IMR-90 (cell line): Measurements from ENCODE around the gene SKAP1. TPM values are rescaled to one million over a fixed set of nuclear protein-coding genes. Genes with fewer than 3 reads are reported as not detected.
A peak's percentile ranks its signal among the peaks of the same experiment; 100 is the strongest.

Source experiments
- ATAC-seq: fragments of 200-7000 bp; cut with Tn5 transposase; 2 replicates; pipeline ENCODE4 v1.9.1; 2020; ENCODE audit warnings: low read depth, mild to moderate bottlenecking, moderate library complexity
- BruUV-seq: library from RNA; stranded (reverse); fragments of 400-500 nt; replicated peaks from 2 replicates; lab custom pipeline; 2021; lab: Mats Ljungman, UMichigan
- CTCF ChIA-PET: fragments of 300-600 bp; formaldehyde crosslinking; extraction: SDS; loops from one replicate; lab custom pipeline; 2021; ENCODE audit warnings: antibody characterized with exemption; lab: Yijun Ruan, JAX
- POLR2A ChIA-PET: fragments of 300-600 bp; sonication (Branson Sonifier 250); formaldehyde crosslinking; loops from one replicate; lab custom pipeline; 2022; ENCODE audit warnings: antibody characterized with exemption; ENCODE audit not compliant: unreplicated experiment; lab: Charles Lee
- DNase-seq: peaks from one replicate; pipeline ENCODE4 v3.0.0; 2013
- H2AFZ ChIP-seq: replicated peaks from 2 replicates; pipeline ENCODE3; 2013; ENCODE audit warnings: low read length, mild to moderate bottlenecking; ENCODE audit not compliant: poor library complexity
- H2AK5ac ChIP-seq: 2 replicates; pipeline ENCODE4 v1.6.1; 2013; ENCODE audit warnings: low read depth, low read length, inconsistent platforms
- H2AK9ac ChIP-seq: replicated peaks from 2 replicates; pipeline ENCODE3; 2013; ENCODE audit warnings: mild to moderate bottlenecking, low read depth, low read length, moderate library complexity; ENCODE audit not compliant: poor library complexity
- H2BK120ac ChIP-seq: 2 replicates; pipeline ENCODE4 v1.6.1; 2013; ENCODE audit warnings: low read depth, low read length, inconsistent platforms
- H2BK15ac ChIP-seq: 3 replicates; pipeline ENCODE4 v1.6.1; 2013; ENCODE audit warnings: low read depth, low read length, inconsistent platforms
- H2BK20ac ChIP-seq: 2 replicates; pipeline ENCODE4 v1.6.1; 2013; ENCODE audit warnings: low read depth, mild to moderate bottlenecking, inconsistent platforms, low read length, moderate library complexity
- H2BK5ac ChIP-seq: 2 replicates; pipeline ENCODE4 v1.6.1; 2013; ENCODE audit warnings: mild to moderate bottlenecking, low read depth, low read length, inconsistent platforms; ENCODE audit not compliant: poor library complexity, severe bottlenecking
- H3K14ac ChIP-seq: replicated peaks from 2 replicates; pipeline ENCODE4 v1.6.1; 2013; ENCODE audit warnings: low read depth, low read length, inconsistent platforms
- H3K18ac ChIP-seq: 2 replicates; pipeline ENCODE4 v1.6.1; 2013; ENCODE audit warnings: low read depth, low read length, control low read depth
- H3K23ac ChIP-seq: 2 replicates; pipeline ENCODE4 v1.6.1; 2013; ENCODE audit warnings: low read depth, low read length, inconsistent platforms
- H3K27ac ChIP-seq: 2 replicates; pipeline ENCODE4 v1.5.1; 2013; ENCODE audit warnings: mild to moderate bottlenecking, control low read depth, low read length; ENCODE audit not compliant: insufficient read depth
- H3K27me3 ChIP-seq: 2 replicates; pipeline ENCODE4 v1.6.1; 2013; ENCODE audit warnings: low read length; ENCODE audit not compliant: control insufficient read depth, insufficient read depth
- H3K36me3 ChIP-seq: 2 replicates; pipeline ENCODE4 v1.6.1; 2013; ENCODE audit warnings: low read length, mixed read lengths; ENCODE audit not compliant: control insufficient read depth, insufficient read depth
- H3K4ac ChIP-seq: 2 replicates; pipeline ENCODE4 v1.6.1; 2013; ENCODE audit warnings: low read depth, low read length, inconsistent platforms
- H3K4me1 ChIP-seq: 2 replicates; pipeline ENCODE4 v1.6.1; 2013; ENCODE audit warnings: low read length, mixed read lengths; ENCODE audit not compliant: control insufficient read depth, insufficient read depth
- H3K4me2 ChIP-seq: 2 replicates; pipeline ENCODE4 v1.6.1; 2013; ENCODE audit warnings: low read depth, mild to moderate bottlenecking, control low read depth, low read length, moderate library complexity
- H3K4me3 ChIP-seq: 2 replicates; pipeline ENCODE4 v1.5.1; 2013; ENCODE audit warnings: low read depth, mild to moderate bottlenecking, control low read depth, low read length, moderate library complexity; ENCODE audit not compliant: insufficient read depth
- H3K56ac ChIP-seq: 2 replicates; pipeline ENCODE4 v1.6.1; 2013; ENCODE audit warnings: low read length, inconsistent platforms; ENCODE audit not compliant: insufficient read depth; ENCODE audit errors: extremely low read depth
- H3K79me1 ChIP-seq, 2 experiments: 2 replicates each; pipeline ENCODE4 v1.6.1; 2013; ENCODE audit warnings: low read length in 2 of 2, inconsistent platforms in 1 of 2, low read depth in 1 of 2
- H3K9ac ChIP-seq: 2 replicates; pipeline ENCODE4 v1.6.1; 2013; ENCODE audit warnings: low read depth, low read length, control low read depth
- H3K9me1 ChIP-seq: 2 replicates; pipeline ENCODE4 v1.6.1; 2013; ENCODE audit warnings: low read length, inconsistent platforms; ENCODE audit not compliant: insufficient read depth
- H3K9me3 ChIP-seq: 2 replicates; pipeline ENCODE4 v1.6.1; 2013; ENCODE audit warnings: low read length; ENCODE audit not compliant: control insufficient read depth, insufficient read depth
- H4K20me1 ChIP-seq: 2 replicates; pipeline ENCODE4 v1.6.1; 2013; ENCODE audit warnings: low read length, inconsistent platforms; ENCODE audit not compliant: insufficient read depth
- H4K5ac ChIP-seq: 2 replicates; pipeline ENCODE4 v1.6.1; 2013; ENCODE audit warnings: mild to moderate bottlenecking, low read depth, low read length, control low read depth
- H4K8ac ChIP-seq, 2 experiments: 2 replicates each; pipeline ENCODE4 v1.6.1; 2013; ENCODE audit warnings: low read depth in 2 of 2, low read length in 2 of 2, control low read depth in 1 of 2, inconsistent platforms in 1 of 2
- H4K91ac ChIP-seq: 2 replicates; pipeline ENCODE4 v1.6.1; 2013; ENCODE audit warnings: low read depth, low read length, inconsistent platforms; ENCODE audit not compliant: insufficient read depth
- FOS ChIP-seq: fragments of 150-350 bp; IDR thresholded peaks from 2 replicates; pipeline ENCODE4 v1.6.1; 2016; ENCODE audit warnings: low read depth, low read length
- MXI1 ChIP-seq: IDR thresholded peaks from 2 replicates; pipeline ENCODE4 v1.6.1; 2012; ENCODE audit warnings: low read depth, mild to moderate bottlenecking, low read length, moderate library complexity, borderline replicate concordance
- RCOR1 ChIP-seq: IDR thresholded peaks from 2 replicates; pipeline ENCODE4 v1.6.1; 2012; ENCODE audit warnings: mild to moderate bottlenecking, low read length, improper control_type of control experiment; ENCODE audit not compliant: insufficient replicate concordance
- SMC3 ChIP-seq: fragments of 150-350 bp; IDR thresholded peaks from 2 replicates; pipeline ENCODE4 v1.6.1; 2016; ENCODE audit warnings: low read depth, mild to moderate bottlenecking, antibody characterized with exemption, low read length, moderate library complexity
- WGBS, 2 experiments: methylation state at CpG; one replicate each; pipeline versions ENCODE4 v1.1.5 to v1.1.7; 2013; ENCODE audit warnings: missing lambda C conversion rate in 2 of 2; ENCODE audit not compliant: insufficient read length in 1 of 2; ENCODE audit errors: extremely low coverage in 2 of 2; 5-methylcytosine and 5-hydroxymethylcytosine counted together
- dilution Hi-C: fragments of 300-500 bp; cut with HindIII; formaldehyde crosslinking; loops from one replicate; pipeline ENCODE4 v1.14.3; 2018; ENCODE audit warnings: low sequenced_read_pairs; ENCODE audit not compliant: unreplicated experiment
- in situ Hi-C: fragments of 300-500 bp; cut with MboI; formaldehyde crosslinking; loops from 3 replicates; pipeline ENCODE4 v1.14.3; 2019; ENCODE audit warnings: low sequenced_read_pairs, inconsistent platforms, mixed read lengths
- intact Hi-C: fragments of 100-400 bp; cut with micrococcal nuclease; formaldehyde crosslinking; loops from 2 replicates; pipeline ENCODE4 v1.10.0; 2022
- polyA plus RNA-seq, 3 experiments: library from polyadenylated mRNA; depleted of rRNA; stranded (reverse); fragments of >200 nt; gene quantifications; 2 replicates each; pipeline ENCODE4 v1.2.3, GENCODE V29; 2012; ENCODE audit warnings: low replicate concordance in 1 of 3
- total RNA-seq: library from RNA; depleted of rRNA; stranded (reverse); fragments of >200 nt; gene quantifications from 2 replicates; pipeline ENCODE4 v1.2.3, GENCODE V29; 2012
- TF ChIP-seq, protein P1 (sequence below): fragments of 150-350 bp; IDR thresholded peaks from 2 replicates; pipeline ENCODE4 v1.6.1; 2017; ENCODE audit warnings: mild to moderate bottlenecking, antibody characterized with exemption, low read length, low read depth

SKAP1 gene
- total and polyA plus RNA-seq, 2 of the 4 experiments (the other 2 are of a cell fraction) = not detected

GRCh38 chr17:48101012-48101720 lies 328.8 kb downstream of the SKAP1 start, which contains the start of gene CBX1:
TSS of gene CBX1 (minus strand) at chr17:48101478. CDS start at chr17:48077004, 24,474 bp downstream.
- Histone ChIP-seq H3K4ac (peak within 1 kb of the TSS; percentile 89), H3K9ac (peak within 1 kb of the TSS; percentile 78), H2BK5ac (peak within 1 kb of the TSS; percentile 83), H4K91ac (peak within 1 kb of the TSS; percentile 80), H3K18ac (peak within 1 kb of the TSS; percentile 53; the same call in 1 of the 2 replicates), H3K4me1 (peaks cover 2% of the 10 kb centered on the region; the same call in 1 of the 2 replicates), H3K14ac (peak within 1 kb of the TSS; percentile 94), H3K9me1 (no peaks in the 10 kb centered on the region), H3K27ac (peak within 1 kb of the TSS; percentile 88), H3K79me1 (peaks cover 0 to 21% of the 10 kb centered on the region in 2 experiments; a peak in 2 of 4 replicates), H2BK20ac (no peak within 1 kb of the TSS), H2AK5ac (peak within 1 kb of the TSS; percentile 79), H3K56ac (peak within 1 kb of the TSS; percentile 82), H3K23ac (peak within 1 kb of the TSS; percentile 86), H3K36me3 (peaks cover 1% of the 10 kb centered on the region; the same call in 1 of the 2 replicates), H4K5ac (peak within 1 kb of the TSS; percentile 69), H3K27me3 (no peaks in the 10 kb centered on the region), H2AK9ac (peak within 1 kb of the TSS; percentile 92), H3K9me3 (no peaks in the 10 kb centered on the region), H2AFZ (peak within 1 kb of the TSS; percentile 95), H2BK15ac (peak within 1 kb of the TSS; percentile 14; the same call in 1 of the 3 replicates), H2BK120ac (peak within 1 kb of the TSS; percentile 47), H3K4me2 (peak within 1 kb of the TSS; percentile 65), H4K20me1 (peaks cover 33% of the 10 kb centered on the region), H4K8ac (peak within 1 kb of the TSS; percentile 76 to 90), H3K4me3 (peak within 1 kb of the TSS; percentile 90)
- dilution Hi-C loops = no loop called here
- POLR2A ChIA-PET = interaction anchor here (0.6 kb wide), 1 partner anchor 71 kb away, joined by 5 read pairs; no protein-coding TSS in a partner anchor
- in situ Hi-C loops = no loop called here
- CTCF ChIA-PET = interaction anchor here (1.0 kb wide), 1 partner anchor 154 kb away, joined by 3 read pairs; no protein-coding TSS in a partner anchor
- DNase-seq (peak; percentile 94), ATAC-seq (peak; percentile 96)
- TF ChIP-seq SMC3 = no peak
- no peak for TF ChIP-seq FOS
- TF ChIP-seq, protein P1, sequence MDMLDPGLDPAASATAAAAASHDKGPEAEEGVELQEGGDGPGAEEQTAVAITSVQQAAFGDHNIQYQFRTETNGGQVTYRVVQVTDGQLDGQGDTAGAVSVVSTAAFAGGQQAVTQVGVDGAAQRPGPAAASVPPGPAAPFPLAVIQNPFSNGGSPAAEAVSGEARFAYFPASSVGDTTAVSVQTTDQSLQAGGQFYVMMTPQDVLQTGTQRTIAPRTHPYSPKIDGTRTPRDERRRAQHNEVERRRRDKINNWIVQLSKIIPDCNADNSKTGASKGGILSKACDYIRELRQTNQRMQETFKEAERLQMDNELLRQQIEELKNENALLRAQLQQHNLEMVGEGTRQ = 0 out of 2 replicates have a peak, but pooled peaks have one; percentile 4
- TF ChIP-seq RCOR1 = no peak
- peak; percentile 9; the same call in 1 of the 2 replicates for TF ChIP-seq MXI1
- no TSS peak for BruUV-seq
- intact Hi-C loops = loop anchor here (2.0 kb wide), 1 partner anchor 76 kb away; no protein-coding TSS in a partner anchor
- WGBS, 2 experiments = 0% methylated on average over 9 of the region's 79 CpGs; no CpG with 5 or more reads in 1 of the 2 experiments
